ENCODE data around the gene ABCA2. TPM values are rescaled to one million over a fixed set of nuclear protein-coding genes. Genes with fewer than 3 reads are reported as not detected.

The ABCA2 gene
- total RNA-seq, 1 experiment from 2014 or later, result 22.4 TPM

GRCh38 chr9:137042751-137043727 is 15.0 kb upstream of the ABCA2 start:
- no peak overlapping the region for H2AK5ac ChIP-seq (ENCODE audit: insufficient read length, low read length)
- no peak overlapping the region for H3K18ac ChIP-seq (ENCODE audit: insufficient read length, low read depth, low read length)
- no peak overlapping the region for H4K5ac ChIP-seq (ENCODE audit: insufficient read length, low read depth, low read length)
- no peaks in the 10 kb centered on the region for H3K9me3 ChIP-seq (ENCODE audit: control insufficient read depth, low read depth, low read length)
- no peak overlapping the region for H2AFZ ChIP-seq (ENCODE audit: low read length)
- H3K4me1 ChIP-seq (ENCODE audit: insufficient read depth, low read length), result no peaks in the 10 kb centered on the region
- H3K79me1 ChIP-seq (ENCODE audit: insufficient read depth, low read depth, low read length, poor library complexity, severe bottlenecking), result no peaks in the 10 kb centered on the region
- no peak overlapping the region for H3T11ph ChIP-seq (ENCODE audit: low read length)
- H3K23me2 ChIP-seq (ENCODE audit: insufficient read length, low read depth, low read length, poor library complexity, severe bottlenecking), result peaks cover 11% of the 10 kb centered on the region
- no CpG with 5 or more reads among the region's 36 CpGs for WGBS (ENCODE audit: extremely low coverage, insufficient read length, low lambda C conversion rate)
- no peak overlapping the region for H3K4me2 ChIP-seq (ENCODE audit: insufficient read depth, insufficient read length, low read length)
- no peak overlapping the region for H2BK15ac ChIP-seq (ENCODE audit: low read depth, low read length)
- DNase-seq, result no peak
- H3K23ac ChIP-seq (ENCODE audit: insufficient read length, low read depth, low read length), result no peak overlapping the region
- H3K27me3 ChIP-seq (ENCODE audit: insufficient read depth, low read length), result peaks cover 3% of the 10 kb centered on the region; the same call in 1 of the 2 replicates
- Mint-ChIP-seq H3K27me3 (ENCODE audit: low read depth) (peaks cover 24% of the 10 kb centered on the region), H3K4me3 (no peak overlapping the region), H3K36me3 (ENCODE audit: insufficient read depth in 1 of 3, low read depth in 3 of 3) (peaks cover 0 to 11% (median 5%) of the 10 kb centered on the region in 3 experiments; a peak in 4 of 7 replicates), H3K4me1 (peaks cover 5 to 6% of the 10 kb centered on the region in 2 experiments), H3K27ac (no peak overlapping the region), H3K9me3 (no peaks in the 10 kb centered on the region)
- no peak overlapping the region for H2BK20ac ChIP-seq (ENCODE audit: low read depth, low read length, poor library complexity, severe bottlenecking)
- no peak for TF ChIP-seq CTCF (conservative IDR thresholded peaks at IDR 0.05)
- no peak overlapping the region for H3K27ac ChIP-seq (ENCODE audit: insufficient read length, low read depth, low read length)
- H2BK12ac ChIP-seq (ENCODE audit: insufficient read length, low read depth, low read length), result no peak overlapping the region
- H3K4ac ChIP-seq (ENCODE audit: low read depth, low read length), result no peak overlapping the region
- no peak overlapping the region for H4K8ac ChIP-seq (replicated peaks; ENCODE audit: insufficient read length, low read depth, low read length)
- H3K79me2 ChIP-seq (ENCODE audit: insufficient read depth, low read length), result peaks cover 2% of the 10 kb centered on the region; the same call in 1 of the 2 replicates
- H4K91ac ChIP-seq (ENCODE audit: insufficient read length, low read depth, low read length), result no peak overlapping the region
- no peak overlapping the region for H2BK5ac ChIP-seq (ENCODE audit: insufficient read length, low read length)
- H2BK120ac ChIP-seq (ENCODE audit: low read depth, low read length, poor library complexity, severe bottlenecking), result no peak overlapping the region
- no peaks in the 10 kb centered on the region for H4K20me1 ChIP-seq (ENCODE audit: control insufficient read depth, insufficient read depth, insufficient read length)
- H3K9ac ChIP-seq (ENCODE audit: extremely low read depth, insufficient read length, low read length), result no peak overlapping the region
- H3K56ac ChIP-seq (ENCODE audit: insufficient read length, low read depth, low read length), result no peak overlapping the region
- no peak overlapping the region for H3K14ac ChIP-seq (ENCODE audit: insufficient read depth, low read length)

Measured in H9 (cell line).